OCI-LY7 (cell line): Measurements from ENCODE around the gene ANKRD13D. TPM values are rescaled to one million over a fixed set of nuclear protein-coding genes. Genes with fewer than 3 reads are reported as not detected.

Experiments used
- BruUV-seq: library from RNA; stranded (reverse); fragments of 400-500 nt; replicated peaks from 2 replicates; lab custom pipeline; 2021; lab: Mats Ljungman, UMichigan
- CTCF ChIA-PET: fragments of 300-600 bp; sonication (Branson Sonifier 250); formaldehyde crosslinking; loops from one replicate; lab custom pipeline; 2022; ENCODE audit warnings: antibody characterized with exemption; ENCODE audit not compliant: unreplicated experiment; lab: Charles Lee
- POLR2A ChIA-PET: fragments of 300-600 bp; sonication (Branson Sonifier 250); formaldehyde crosslinking; loops from one replicate; lab custom pipeline; 2022; ENCODE audit warnings: antibody characterized with exemption; lab: Charles Lee
- DNase-seq: peaks from one replicate; pipeline ENCODE4 v3.0.0-alpha.2; 2015; ENCODE audit warnings: low spot score
- H2AFZ ChIP-seq: fragments of 200-600 bp; sonication (generic), shearing (Covaris generic); 2 replicates; pipeline ENCODE4 v1.6.1; 2014; ENCODE audit warnings: mild to moderate bottlenecking, antibody characterized with exemption, low read length, moderate library complexity
- H3K27ac ChIP-seq: fragments of 200-600 bp; sonication (generic); 2 replicates; pipeline ENCODE4 v1.5.1; 2014; ENCODE audit warnings: mixed run types, low read depth, mild to moderate bottlenecking, moderate library complexity, low read length, inconsistent platforms; ENCODE audit not compliant: poor library complexity, severe bottlenecking
- H3K36me3 ChIP-seq: fragments of 200-600 bp; sonication (generic); 2 replicates; pipeline ENCODE4 v1.6.1; 2014; ENCODE audit warnings: mild to moderate bottlenecking, antibody characterized with exemption, low read length, moderate library complexity, mixed read lengths; ENCODE audit not compliant: insufficient read depth
- H3K4me1 ChIP-seq: fragments of 200-600 bp; sonication (generic); 2 replicates; pipeline ENCODE4 v1.5.1; 2014; ENCODE audit warnings: mild to moderate bottlenecking, low read length; ENCODE audit not compliant: insufficient read depth, poor library complexity, severe bottlenecking
- H3K4me2 ChIP-seq: fragments of 200-600 bp; sonication (generic); 2 replicates; pipeline ENCODE4 v1.6.1; 2014; ENCODE audit warnings: mild to moderate bottlenecking, low read length
- H3K4me3 ChIP-seq: fragments of 200-600 bp; sonication (generic); 2 replicates; pipeline ENCODE4 v1.5.1; 2014; ENCODE audit warnings: mild to moderate bottlenecking, low read depth, low read length; ENCODE audit not compliant: poor library complexity, severe bottlenecking
- H3K79me2 ChIP-seq: fragments of 200-600 bp; sonication (generic); 2 replicates; pipeline ENCODE4 v1.6.1; 2016; ENCODE audit warnings: low read depth, mild to moderate bottlenecking, low read length, moderate library complexity, mixed read lengths; ENCODE audit not compliant: insufficient read depth
- H3K9me2 ChIP-seq: fragments of 200-600 bp; sonication (generic); 2 replicates; pipeline ENCODE4 v1.6.1; 2016; ENCODE audit warnings: mild to moderate bottlenecking, low read length, mixed read lengths; ENCODE audit not compliant: insufficient read depth
- H3K9me3 ChIP-seq: fragments of 200-600 bp; sonication (generic); 2 replicates; pipeline ENCODE4 v1.6.1; 2014; ENCODE audit warnings: mild to moderate bottlenecking, mixed run types, low read length, mixed read lengths
- H4K20me1 ChIP-seq: fragments of 200-600 bp; sonication (generic); 2 replicates; pipeline ENCODE4 v1.6.1; 2014; ENCODE audit warnings: mild to moderate bottlenecking, antibody characterized with exemption, low read length, moderate library complexity, mixed read lengths; ENCODE audit not compliant: insufficient read depth
- CTCF ChIP-seq: fragments of 200-600 bp; sonication (generic); conservative IDR thresholded peaks from 2 replicates; pipeline ENCODE4 v1.5.1; 2014; ENCODE audit warnings: mild to moderate bottlenecking, antibody characterized with exemption, low read length, moderate library complexity, mixed read lengths
- EZH2phosphoT487 ChIP-seq: fragments of 200-600 bp; sonication (generic); IDR thresholded peaks from 2 replicates; pipeline ENCODE4 v1.6.1; 2018; ENCODE audit warnings: low read depth, borderline replicate concordance, mild to moderate bottlenecking, mixed run types, antibody characterized with exemption, low read length, moderate library complexity, mixed read lengths
- intact Hi-C: fragments of 100-400 bp; cut with micrococcal nuclease; formaldehyde crosslinking; loops from one replicate; pipeline ENCODE4 v1.10.0; 2022; ENCODE audit not compliant: unreplicated experiment
- total RNA-seq, 2 experiments: library from RNA; depleted of rRNA in 1 of 2; stranded (reverse); fragments of >200 nt in 1 of 2; shearing (Covaris generic) in 1 of 2; gene quantifications; 2 replicates each; pipeline ENCODE4 v1.2.3, GENCODE V29; 2014 to 2022

Gene ANKRD13D
- total RNA-seq, 2 experiments from 2014 or later: 119 to 136 TPM

DNA sequence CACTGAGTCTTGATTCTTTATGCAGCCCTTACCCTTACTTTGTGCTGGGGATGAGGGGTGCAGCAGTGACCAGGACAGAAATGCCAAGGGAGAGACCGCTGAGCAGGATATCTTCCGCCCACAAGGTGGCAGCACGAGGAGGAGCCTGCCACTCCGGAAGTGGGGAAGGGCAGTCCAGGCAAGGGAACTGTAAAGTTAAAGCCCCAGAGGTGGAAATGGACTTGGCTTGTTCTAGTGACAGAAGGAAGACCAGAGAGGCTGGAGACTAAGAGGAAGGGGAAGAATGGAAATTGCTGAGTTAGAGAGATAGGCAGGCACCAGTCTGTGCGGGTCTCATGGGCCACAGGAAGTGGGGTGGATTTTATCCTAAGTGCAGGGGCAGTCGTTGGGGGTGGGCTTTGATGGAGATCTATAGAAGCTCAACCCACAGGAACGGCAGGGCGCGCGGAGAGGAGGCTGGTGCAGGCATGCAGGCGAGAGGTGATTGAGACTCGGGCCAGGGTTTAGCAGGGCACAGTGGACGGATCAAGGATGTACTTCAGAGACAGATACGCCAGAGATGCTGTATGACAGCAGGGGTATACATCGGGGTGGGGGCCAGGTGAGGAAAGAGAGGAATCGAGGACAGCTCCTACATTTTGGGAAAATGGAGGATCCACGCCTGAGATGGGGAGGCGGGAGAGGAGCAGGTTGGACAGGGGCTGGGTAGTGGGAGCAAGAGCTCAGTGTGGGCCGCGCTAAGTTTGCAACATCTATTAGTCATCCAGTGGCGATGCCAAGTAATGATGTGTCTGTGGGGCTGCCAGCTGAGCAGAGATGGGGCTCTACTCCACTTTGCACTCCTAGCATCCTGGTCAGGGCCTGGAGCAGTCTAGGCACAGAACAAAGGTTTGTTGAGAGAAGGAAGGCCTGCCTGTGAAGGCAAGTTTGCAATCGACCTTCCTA, 26.1 kb upstream of the ANKRD13D start:
- Histone ChIP-seq H3K79me2 (peaks cover 13% of the 10 kb centered on the region; the same call in 1 of the 2 replicates), H3K27ac (peak overlapping the region; percentile 32), H4K20me1 (no peaks in the 10 kb centered on the region), H3K4me2 (peak overlapping the region; percentile 68), H3K4me1 (peaks cover 46% of the 10 kb centered on the region), H3K9me2 (no peaks in the 10 kb centered on the region), H3K36me3 (peaks cover 14% of the 10 kb centered on the region), H3K9me3 (no peaks in the 10 kb centered on the region), H3K4me3 (peak overlapping the region; percentile 37), H2AFZ (peak overlapping the region; percentile 75; the same call in 1 of the 2 replicates)
- TF ChIP-seq EZH2phosphoT487 (no peak), CTCF (peak; percentile 96)
- intact Hi-C loops: loop anchor here (1.0 kb wide), 2 partner anchors 54 to 119 kb away; no protein-coding TSS in a partner anchor
- BruUV-seq: no TSS peak
- DNase-seq: peak; percentile 87
- CTCF ChIA-PET: interaction anchor here (0.6 to 1.5 kb wide), 4 partner anchors 23 to 58 kb away, joined by 3 to 10 read pairs (median 6); no protein-coding TSS in a partner anchor
- POLR2A ChIA-PET: interaction anchor here (0.7 to 1.5 kb wide), 4 partner anchors 10 to 57 kb away, joined by 3 to 4 read pairs (median 4); no protein-coding TSS in a partner anchor

DNA sequence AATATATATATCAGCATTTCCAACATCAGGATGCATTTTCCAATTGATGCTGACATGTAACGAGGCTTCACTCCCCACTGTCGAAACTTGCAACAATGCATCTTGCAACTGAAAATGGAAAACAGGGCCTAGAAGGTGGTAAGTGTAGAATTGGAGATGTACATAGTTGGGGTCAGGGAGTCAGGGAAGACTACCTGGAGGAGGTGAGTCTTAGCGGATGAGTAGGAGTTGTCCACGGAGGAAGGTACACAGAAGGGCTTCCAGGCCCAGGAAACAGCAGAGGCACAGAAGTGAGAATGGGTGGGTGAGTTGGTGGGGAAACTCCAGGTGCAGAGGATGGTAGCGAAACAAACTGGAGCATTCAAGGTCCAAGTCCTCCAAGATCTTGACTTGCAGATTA, 24.8 kb upstream of the ANKRD13D start:
- peaks cover 58% of the 10 kb centered on the region for H3K4me1 ChIP-seq
- H3K9me3 ChIP-seq: no peaks in the 10 kb centered on the region
- peaks cover 26% of the 10 kb centered on the region for H3K79me2 ChIP-seq
- no peak overlapping the region for H2AFZ ChIP-seq
- no peaks in the 10 kb centered on the region for H3K9me2 ChIP-seq
- peaks cover 26% of the 10 kb centered on the region for H3K36me3 ChIP-seq
- H3K4me3 ChIP-seq: no peak overlapping the region
- H3K4me2 ChIP-seq: no peak overlapping the region
- TF ChIP-seq EZH2phosphoT487 (no peak), CTCF (no peak)
- H3K27ac ChIP-seq: no peak overlapping the region
- ChIA-PET CTCF (no interaction called here), POLR2A (interaction anchor here (1.0 kb wide), 1 partner anchor 62 kb away, joined by 3 read pairs; no protein-coding TSS in a partner anchor)
- intact Hi-C loops: no loop called here
- H4K20me1 ChIP-seq: no peaks in the 10 kb centered on the region
- BruUV-seq: no TSS peak
- no peak for DNase-seq
